DMS53 treated with DMSO at 0.1 percent for 48 hours (cell line): ENCODE data around the gene GPN1.
A peak's percentile ranks its signal among the peaks of the same experiment; 100 is the strongest.
"Not testable (repeated sequence)": the region's sequence is repeated elsewhere in the genome, so short reads cannot be mapped to it uniquely, and the experiment has no call there.

Experiments
- DNase-seq: peaks from one replicate; lab custom pipeline; 2025; ENCODE audit not compliant: unreplicated experiment; lab: John Stamatoyannopoulos, UW

GPN1 gene

GRCh38 chr2:27667446-27667845 lies 38.6 kb downstream of the GPN1 start:
- DNase-seq = no peak

GRCh38 chr2:27671235-27671634 lies 42.4 kb downstream of the GPN1 start:
- no peak for DNase-seq

GRCh38 chr2:27672723-27673486 lies 44.1 kb downstream of the GPN1 start:
- no peak for DNase-seq

GRCh38 chr2:27680571-27680970 lies 51.7 kb downstream of the GPN1 start:
- no peak for DNase-seq

GRCh38 chr2:27681841-27682240 lies 53.0 kb downstream of the GPN1 start:
- no peak for DNase-seq

GRCh38 chr2:27682334-27682771 lies 53.5 kb downstream of the GPN1 start:
- DNase-seq = not testable (repeated sequence)

- DNase-seq = peak; percentile 57
These were observed 54.7 kb downstream of the GPN1 start for GRCh38 chr2:27683390-27684071.

- DNase-seq = not testable (repeated sequence)
These were observed 56.2 kb downstream of the GPN1 start for GRCh38 chr2:27685006-27685405.

GRCh38 chr2:27685577-27685976 lies 56.7 kb downstream of the GPN1 start:
- no peak for DNase-seq

GRCh38 chr2:27687232-27687631 lies 58.4 kb downstream of the GPN1 start:
- DNase-seq = no peak

GRCh38 chr2:27689424-27689823 lies 60.6 kb downstream of the GPN1 start:
- peak; percentile 18 for DNase-seq

GRCh38 chr2:27690052-27690451 lies 61.2 kb downstream of the GPN1 start:
- DNase-seq = peak; percentile 13

GRCh38 chr2:27697660-27698059 lies 68.8 kb downstream of the GPN1 start:
- DNase-seq = no peak
